Neural progenitor cell (in vitro differentiated cells): ENCODE measurements around the gene EID2B.

Experiments
- EZH2 ChIP-seq: fragments of 200-600 bp; sonication (generic); IDR thresholded peaks from 2 replicates; pipeline ENCODE4 v1.6.1; 2017; ENCODE audit warnings: antibody characterized with exemption, mild to moderate bottlenecking, moderate library complexity
- EZH2phosphoT487 ChIP-seq: fragments of 200-600 bp; sonication (generic); IDR thresholded peaks from 2 replicates; pipeline ENCODE4 v1.6.1; 2017; ENCODE audit warnings: antibody characterized with exemption
- TF ChIP-seq, protein P1 (sequence below): fragments of 200-600 bp; sonication (generic); IDR thresholded peaks from 2 replicates; pipeline ENCODE4 v1.5.1; 2017; ENCODE audit warnings: antibody characterized with exemption, mild to moderate bottlenecking

DNA sequence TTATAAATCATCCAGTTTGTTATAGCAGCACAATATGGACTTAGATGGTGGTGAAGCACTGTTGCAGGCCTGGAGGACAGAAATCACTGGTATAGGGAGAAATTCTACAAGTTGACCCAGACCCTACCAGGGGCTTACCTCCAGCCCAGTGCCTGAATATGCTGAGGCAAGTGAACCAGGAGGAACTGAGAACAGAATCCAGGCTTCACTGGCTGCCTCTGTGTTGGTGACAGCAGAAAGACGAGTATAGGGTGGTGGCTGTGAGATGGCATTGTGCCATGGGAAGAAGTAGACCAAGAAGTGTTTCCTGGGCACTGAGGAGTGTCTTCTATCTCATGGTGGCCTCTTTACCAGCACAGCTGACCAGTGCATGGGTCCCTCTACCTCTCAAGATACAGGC is 23.2 kb upstream of the EID2B start:
- TF ChIP-seq, protein P1, sequence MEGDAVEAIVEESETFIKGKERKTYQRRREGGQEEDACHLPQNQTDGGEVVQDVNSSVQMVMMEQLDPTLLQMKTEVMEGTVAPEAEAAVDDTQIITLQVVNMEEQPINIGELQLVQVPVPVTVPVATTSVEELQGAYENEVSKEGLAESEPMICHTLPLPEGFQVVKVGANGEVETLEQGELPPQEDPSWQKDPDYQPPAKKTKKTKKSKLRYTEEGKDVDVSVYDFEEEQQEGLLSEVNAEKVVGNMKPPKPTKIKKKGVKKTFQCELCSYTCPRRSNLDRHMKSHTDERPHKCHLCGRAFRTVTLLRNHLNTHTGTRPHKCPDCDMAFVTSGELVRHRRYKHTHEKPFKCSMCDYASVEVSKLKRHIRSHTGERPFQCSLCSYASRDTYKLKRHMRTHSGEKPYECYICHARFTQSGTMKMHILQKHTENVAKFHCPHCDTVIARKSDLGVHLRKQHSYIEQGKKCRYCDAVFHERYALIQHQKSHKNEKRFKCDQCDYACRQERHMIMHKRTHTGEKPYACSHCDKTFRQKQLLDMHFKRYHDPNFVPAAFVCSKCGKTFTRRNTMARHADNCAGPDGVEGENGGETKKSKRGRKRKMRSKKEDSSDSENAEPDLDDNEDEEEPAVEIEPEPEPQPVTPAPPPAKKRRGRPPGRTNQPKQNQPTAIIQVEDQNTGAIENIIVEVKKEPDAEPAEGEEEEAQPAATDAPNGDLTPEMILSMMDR: no peak
- TF ChIP-seq EZH2phosphoT487: no peak
- no peak for TF ChIP-seq EZH2
